GM12874 (cell line): ENCODE measurements around the gene AIG1.

Experiments
- TF ChIP-seq, protein P1 (sequence below): IDR thresholded peaks from 2 replicates; pipeline ENCODE4 v1.5.1; 2011; ENCODE audit warnings: low read depth, mild to moderate bottlenecking, control low read depth, low read length, moderate library complexity; ENCODE audit not compliant: insufficient read depth

AIG1 gene

DNA sequence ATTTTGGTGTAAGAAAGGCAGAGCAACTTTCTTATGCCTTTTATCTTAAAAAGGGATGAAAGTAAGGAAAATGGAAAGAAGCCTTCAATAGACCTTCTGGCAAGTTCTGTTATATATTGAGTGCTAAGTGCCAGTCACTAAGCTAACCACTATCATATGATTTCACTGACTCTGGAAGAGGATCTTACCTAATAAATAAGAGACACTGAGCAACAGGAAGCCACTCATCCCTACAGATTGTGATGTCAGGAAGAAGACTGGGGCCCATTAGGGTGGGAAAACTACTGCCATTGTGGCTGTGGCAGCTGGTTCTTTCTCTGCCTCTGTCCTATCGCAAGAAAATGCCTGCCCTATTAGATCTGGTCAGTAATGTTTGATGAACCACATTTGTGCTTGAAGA lies 89.6 kb downstream of the AIG1 start:
- TF ChIP-seq, protein P1, sequence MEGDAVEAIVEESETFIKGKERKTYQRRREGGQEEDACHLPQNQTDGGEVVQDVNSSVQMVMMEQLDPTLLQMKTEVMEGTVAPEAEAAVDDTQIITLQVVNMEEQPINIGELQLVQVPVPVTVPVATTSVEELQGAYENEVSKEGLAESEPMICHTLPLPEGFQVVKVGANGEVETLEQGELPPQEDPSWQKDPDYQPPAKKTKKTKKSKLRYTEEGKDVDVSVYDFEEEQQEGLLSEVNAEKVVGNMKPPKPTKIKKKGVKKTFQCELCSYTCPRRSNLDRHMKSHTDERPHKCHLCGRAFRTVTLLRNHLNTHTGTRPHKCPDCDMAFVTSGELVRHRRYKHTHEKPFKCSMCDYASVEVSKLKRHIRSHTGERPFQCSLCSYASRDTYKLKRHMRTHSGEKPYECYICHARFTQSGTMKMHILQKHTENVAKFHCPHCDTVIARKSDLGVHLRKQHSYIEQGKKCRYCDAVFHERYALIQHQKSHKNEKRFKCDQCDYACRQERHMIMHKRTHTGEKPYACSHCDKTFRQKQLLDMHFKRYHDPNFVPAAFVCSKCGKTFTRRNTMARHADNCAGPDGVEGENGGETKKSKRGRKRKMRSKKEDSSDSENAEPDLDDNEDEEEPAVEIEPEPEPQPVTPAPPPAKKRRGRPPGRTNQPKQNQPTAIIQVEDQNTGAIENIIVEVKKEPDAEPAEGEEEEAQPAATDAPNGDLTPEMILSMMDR = no peak

DNA sequence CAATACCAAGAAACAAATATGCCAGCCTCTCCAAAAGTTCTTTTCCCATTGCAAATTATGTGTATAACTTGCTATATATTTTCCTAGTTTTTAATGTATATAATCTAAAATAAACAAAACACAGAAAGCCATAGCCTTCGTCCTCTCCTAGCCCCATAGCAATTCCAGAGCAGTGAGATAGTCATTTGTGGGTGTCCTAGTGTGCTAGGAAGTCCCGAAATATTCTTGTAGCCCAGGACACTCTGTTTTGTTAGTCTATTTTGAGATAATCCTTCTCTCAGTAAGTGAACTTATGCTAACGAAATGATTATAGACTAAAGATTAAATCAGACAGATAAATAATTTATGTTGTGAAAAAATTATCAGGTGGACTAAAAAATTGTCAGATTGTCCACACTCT lies 90.7 kb downstream of the AIG1 start:
- TF ChIP-seq, protein P1 = no peak

DNA sequence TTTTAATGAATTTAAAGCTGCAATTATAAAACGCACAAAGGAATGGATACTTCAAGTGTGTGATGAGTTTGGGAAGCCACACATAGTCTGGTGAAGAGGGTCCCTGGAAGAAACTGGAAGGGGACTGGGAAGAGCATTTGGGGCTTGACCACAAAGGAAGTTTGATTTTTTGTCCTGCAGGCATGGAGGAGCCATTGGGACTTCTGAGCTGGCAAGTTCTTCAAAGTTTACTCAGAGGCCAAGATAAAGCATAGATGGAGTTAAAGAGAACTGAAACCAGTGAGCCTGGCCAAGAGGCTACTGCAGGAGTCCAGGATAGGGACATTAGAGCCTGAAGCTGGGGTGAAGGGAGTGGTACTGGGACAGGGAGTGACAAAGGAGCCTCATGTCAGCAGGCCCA lies 95.0 kb downstream of the AIG1 start:
- TF ChIP-seq, protein P1 = no peak

DNA sequence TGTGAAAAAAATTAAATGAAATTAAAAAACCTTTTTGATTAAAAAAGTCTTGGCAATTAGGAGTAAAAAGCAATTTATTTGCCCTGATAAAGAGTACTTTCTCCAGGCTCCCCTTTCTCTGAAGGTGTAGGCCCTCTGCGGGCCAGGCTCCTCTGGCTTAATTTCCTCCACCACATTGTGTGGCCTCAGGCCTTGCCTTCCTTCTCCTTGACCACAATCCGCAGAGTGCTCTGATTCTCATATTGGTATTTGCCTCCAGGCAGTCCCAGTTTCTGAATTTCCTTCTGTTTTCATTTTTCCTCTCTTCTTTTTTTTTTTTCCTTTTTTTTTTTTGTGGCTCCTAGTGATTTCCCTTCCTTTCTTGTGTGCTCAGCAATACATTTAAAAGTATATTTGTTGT lies 96.4 kb downstream of the AIG1 start:
- TF ChIP-seq, protein P1 = no peak

DNA sequence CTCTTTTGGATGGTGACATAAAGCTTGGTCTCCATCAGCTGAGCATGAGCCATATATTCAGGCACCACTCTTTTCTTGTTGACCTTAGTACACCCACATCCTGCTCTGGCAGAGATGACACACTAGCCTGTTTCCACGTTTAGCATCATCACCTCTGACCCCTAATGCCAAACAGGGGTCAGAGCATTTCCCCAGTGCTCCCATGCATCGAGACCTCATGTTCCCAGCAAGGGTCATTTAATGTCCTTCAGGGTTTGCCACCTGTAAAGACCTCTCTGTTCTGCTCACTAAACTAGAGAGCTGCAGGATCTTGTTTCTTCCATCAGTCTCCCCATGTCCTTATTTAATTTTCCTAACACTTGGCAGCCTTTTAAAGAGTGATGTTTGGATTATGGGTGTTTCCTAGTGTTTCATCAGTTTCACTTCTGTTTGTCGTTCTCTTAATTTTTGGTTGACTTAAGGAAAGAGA lies 97.5 kb downstream of the AIG1 start:
- TF ChIP-seq, protein P1 = no peak

DNA sequence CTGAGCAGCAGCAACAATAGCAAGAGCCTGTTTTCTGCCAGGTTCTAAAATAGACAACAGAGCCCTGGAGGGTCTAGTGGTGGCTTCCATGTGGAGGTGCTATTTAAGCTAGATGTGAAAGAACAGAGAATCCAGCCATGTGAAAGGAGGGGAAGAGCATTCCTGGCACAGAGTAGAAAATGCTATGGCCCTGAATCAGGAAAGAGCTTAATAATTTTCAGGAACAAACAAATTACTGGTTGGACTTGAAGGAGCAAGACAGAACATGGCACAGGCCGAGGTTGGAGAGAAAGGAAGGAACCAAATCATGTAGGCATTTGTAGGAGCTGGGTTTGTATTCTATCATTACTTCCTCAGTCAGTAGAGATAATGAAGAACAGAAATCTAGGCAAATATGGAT lies 98.3 kb downstream of the AIG1 start:
- TF ChIP-seq, protein P1 = no peak

DNA sequence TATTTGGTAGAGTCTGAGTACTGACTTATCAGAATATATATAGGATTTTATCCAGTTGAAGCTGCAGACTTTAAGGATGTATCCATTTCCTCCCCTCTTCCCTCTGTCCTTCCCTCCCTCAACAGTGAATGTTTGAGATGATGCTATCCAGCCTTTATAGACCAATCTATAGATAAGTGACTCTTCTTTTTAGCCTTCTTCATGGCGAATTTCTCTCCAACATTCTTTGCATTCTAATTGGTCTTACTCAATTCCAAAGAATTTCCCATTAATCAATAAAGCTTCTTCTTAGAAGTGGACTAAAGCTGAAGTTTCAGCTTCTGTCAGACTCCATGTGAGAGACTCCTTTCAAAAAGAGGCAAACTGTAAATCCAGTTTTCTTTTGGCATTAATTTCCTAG lies 99.3 kb downstream of the AIG1 start:
- TF ChIP-seq, protein P1 = no peak

DNA sequence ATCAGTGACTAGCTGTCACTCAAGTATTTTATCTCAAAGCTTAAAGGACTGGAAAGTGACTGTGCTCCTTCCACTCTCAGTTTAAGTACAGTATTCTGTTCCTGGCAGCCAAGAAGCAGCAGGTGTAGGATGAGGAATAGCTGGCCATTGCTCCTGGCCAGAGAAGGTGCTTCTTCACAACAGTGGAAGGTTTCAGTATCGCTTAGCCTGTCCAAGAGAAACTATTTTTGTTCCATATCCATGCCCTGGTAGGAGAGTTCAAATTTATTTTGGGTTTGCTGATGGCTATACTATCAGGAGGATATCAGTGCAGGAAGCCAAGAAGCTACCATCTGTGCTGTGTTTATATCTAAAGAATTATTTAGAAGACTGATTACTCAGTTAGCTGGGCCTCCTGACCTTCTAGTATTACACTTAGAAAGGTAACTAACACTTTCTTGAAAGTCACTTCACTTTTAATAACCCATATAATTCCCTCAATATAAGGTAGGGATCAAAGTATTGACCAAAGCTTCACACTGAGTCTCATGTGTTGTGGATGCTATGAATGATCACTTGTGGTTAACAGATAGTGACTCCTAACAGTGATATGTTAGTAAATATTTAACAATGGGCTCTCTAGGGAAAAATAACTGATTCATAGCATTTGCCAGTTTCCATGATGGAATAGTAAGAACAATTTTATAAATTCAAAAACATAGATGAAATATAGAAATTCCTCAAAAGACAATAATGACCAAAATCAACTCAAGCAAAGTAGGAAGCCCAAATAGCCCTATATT lies 99.9 kb downstream of the AIG1 start:
- TF ChIP-seq, protein P1 = no peak
